ENCODE results near the gene DESI2. TPM values are rescaled to one million over a fixed set of nuclear protein-coding genes. Genes with fewer than 3 reads are reported as not detected.

DESI2 gene
- polyA plus RNA-seq, 2 of the 4 experiments (the other 2 are of a cell fraction): 29.3 to 57.8 TPM

DNA sequence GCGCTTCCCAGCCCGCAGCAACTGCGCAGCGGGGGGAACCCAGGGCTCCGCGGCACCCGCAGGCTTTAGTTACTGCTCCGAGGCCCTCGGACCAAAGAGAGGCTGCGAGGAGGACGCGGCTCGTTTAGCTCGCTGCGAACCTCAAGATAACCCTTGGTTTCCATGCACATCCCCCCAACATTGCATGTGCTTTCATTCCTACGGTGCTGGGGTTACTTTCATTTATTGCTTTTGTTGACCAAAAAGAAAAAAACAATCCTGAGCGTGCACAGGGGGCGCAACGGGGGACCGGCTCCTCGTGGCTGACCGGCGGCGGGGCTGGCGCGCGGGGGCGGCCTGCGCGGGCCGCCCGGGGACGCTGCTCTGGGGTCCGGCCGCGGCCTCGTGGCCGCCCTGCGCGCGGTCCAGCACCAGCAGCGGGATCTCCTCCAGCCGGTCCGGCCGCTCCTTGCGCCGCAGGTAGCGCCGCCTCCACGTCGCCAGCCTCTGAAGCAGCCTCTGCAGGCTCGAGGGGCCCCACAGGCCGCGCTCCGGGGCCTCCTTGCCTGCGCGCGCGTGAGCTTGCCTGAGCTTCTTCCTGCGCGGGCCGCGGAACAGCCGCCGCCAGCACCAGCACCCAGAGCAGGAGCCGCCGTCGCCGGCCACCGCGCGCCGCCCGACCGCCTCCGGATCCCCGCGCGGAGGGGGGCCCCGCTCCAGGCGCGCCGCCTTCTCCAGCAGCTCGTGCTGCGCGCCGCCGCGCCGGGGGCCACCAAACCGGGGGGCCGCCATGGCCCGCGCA lies 77.4 kb downstream of the DESI2 start:
- TF ChIP-seq CBX8 (IDR thresholded peaks at IDR 0.05) (no peak), JUN (IDR thresholded peaks at IDR 0.05) (peak in 1 of 2 experiments; percentile 27; a peak in 1 of 5 replicates)
- ChIA-PET CTCF (interaction anchor here (0.7 to 1.2 kb wide), 2 partner anchors 66 to 71 kb away, joined by 3 read pairs; no protein-coding TSS in a partner anchor), POLR2A (no interaction called here)
- ATAC-seq (peak; percentile 77 to 83), FAIRE-seq (no peak), DNase-seq (ENCODE audit: low read depth in 1 of 2, low spot score in 1 of 2) (peak in 1 of 2 experiments; percentile 35)
- H3K27ac ChIP-seq: peak overlapping the region; percentile 57 to 88
- H3K4me1 ChIP-seq: peaks cover 4% of the 10 kb centered on the region; the same call in 1 of the 3 replicates
- peak overlapping the region; percentile 43 for H3K4me3 ChIP-seq
- H3K4me2 ChIP-seq: peak overlapping the region; percentile 69
- 46% methylated on average over 54 of the region's 94 CpGs for WGBS (ENCODE audit: missing lambda C conversion rate)
- peaks cover 5% of the 10 kb centered on the region for H3K9me3 ChIP-seq

GRCh38 chr1:244730934-244731434 lies 78.1 kb downstream of the DESI2 start:
- no peak for TF ChIP-seq HDAC2 (IDR thresholded peaks at IDR 0.05)
- TF ChIP-seq CBX8 (IDR thresholded peaks at IDR 0.05): no peak
- TF ChIP-seq ZC3H11A (IDR thresholded peaks at IDR 0.05): no peak
- TF ChIP-seq HMGXB4 (CRISPR knock-in tag; IDR thresholded peaks at IDR 0.05; ENCODE audit: borderline replicate concordance): no peak
- TF ChIP-seq KDM5A (IDR thresholded peaks at IDR 0.05): no peak
- TF ChIP-seq MAZ (IDR thresholded peaks at IDR 0.05; ENCODE audit: borderline replicate concordance, low read depth, low read length): no peak
- TF ChIP-seq E2F6 (IDR thresholded peaks at IDR 0.05; ENCODE audit: borderline replicate concordance, low read depth): no peak
- TF ChIP-seq SMC3 (IDR thresholded peaks at IDR 0.05): no peak
- no peak for TF ChIP-seq POLR2A (IDR thresholded peaks at IDR 0.05; ENCODE audit: low read length)
- no peak for TF ChIP-seq KDM1A (IDR thresholded peaks at IDR 0.05; ENCODE audit: low read depth)
- no peak for TF ChIP-seq RAD21 (conservative IDR thresholded peaks at IDR 0.05 in 1 of 2, IDR thresholded peaks at IDR 0.05 in 1 of 2)
- no peak for TF ChIP-seq ESRRA (IDR thresholded peaks at IDR 0.05; ENCODE audit: borderline replicate concordance, low read length)
- TF ChIP-seq CBX2 (IDR thresholded peaks at IDR 0.05; ENCODE audit: borderline replicate concordance, low read depth): no peak
- DNase-seq (ENCODE audit: low read depth in 1 of 2, low spot score in 1 of 2) (no peak), ATAC-seq (no peak), FAIRE-seq (no peak)
- H3K4me3 ChIP-seq: peak overlapping the region; percentile 43
- H3K4me1 ChIP-seq: peaks cover 4% of the 10 kb centered on the region; the same call in 1 of the 3 replicates
- ChIA-PET CTCF (interaction anchor here (0.7 kb wide), 1 partner anchor 70 kb away, joined by 3 read pairs; no protein-coding TSS in a partner anchor), POLR2A (no interaction called here)
- 93% methylated on average over 19 of the region's 28 CpGs for WGBS (ENCODE audit: missing lambda C conversion rate)
- peak overlapping the region; percentile 57 to 88 for H3K27ac ChIP-seq
- H3K4me2 ChIP-seq: peak overlapping the region; percentile 69
- H3K9me3 ChIP-seq: peaks cover 11% of the 10 kb centered on the region

DNA sequence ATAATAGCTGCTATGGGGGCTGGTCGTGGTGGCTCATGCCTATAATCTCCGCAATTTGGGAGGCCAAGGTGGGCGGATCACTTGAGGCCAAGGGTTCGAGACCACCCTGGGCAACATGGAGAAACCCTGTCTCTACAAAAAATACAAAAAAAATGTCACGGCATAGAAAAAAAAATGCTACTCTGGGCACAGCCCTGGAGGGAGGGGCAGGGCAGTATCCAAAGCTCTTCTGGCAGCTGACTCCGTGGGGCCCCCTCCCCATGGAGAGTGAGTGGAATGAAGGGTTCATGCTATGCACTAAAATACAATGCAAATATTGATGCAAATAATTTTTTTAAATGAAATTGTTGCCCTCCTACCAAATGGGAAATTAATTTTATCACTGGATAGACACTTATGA lies 78.7 kb downstream of the DESI2 start:
- no peak overlapping the region for H3K27ac ChIP-seq
- no peak overlapping the region for H3K4me3 ChIP-seq
- WGBS (ENCODE audit: missing lambda C conversion rate): 93% methylated on average over 6 of the region's 6 CpGs
- H3K4me2 ChIP-seq: no peak overlapping the region
- DNase-seq (ENCODE audit: low read depth in 1 of 2, low spot score in 1 of 2) (no peak), ATAC-seq (no peak), FAIRE-seq (no peak)
- ChIA-PET CTCF (interaction anchor here (1.0 to 1.6 kb wide), 2 partner anchors 65 to 127 kb away, joined by 3 to 4 read pairs; no protein-coding TSS in a partner anchor), POLR2A (interaction anchor here (1.0 kb wide), 1 partner anchor 79 kb away, joined by 4 read pairs; no protein-coding TSS in a partner anchor)
- H3K9me3 ChIP-seq: peaks cover 13% of the 10 kb centered on the region
- H3K4me1 ChIP-seq: peaks cover 4% of the 10 kb centered on the region; the same call in 1 of the 3 replicates
- no peak for TF ChIP-seq HES2 (IDR thresholded peaks at IDR 0.05)
- no peak for TF ChIP-seq HMGXB4 (CRISPR knock-in tag; IDR thresholded peaks at IDR 0.05; ENCODE audit: borderline replicate concordance)
- no peak for TF ChIP-seq CHD4 (IDR thresholded peaks at IDR 0.05; ENCODE audit: borderline replicate concordance)
- TF ChIP-seq, protein P1, sequence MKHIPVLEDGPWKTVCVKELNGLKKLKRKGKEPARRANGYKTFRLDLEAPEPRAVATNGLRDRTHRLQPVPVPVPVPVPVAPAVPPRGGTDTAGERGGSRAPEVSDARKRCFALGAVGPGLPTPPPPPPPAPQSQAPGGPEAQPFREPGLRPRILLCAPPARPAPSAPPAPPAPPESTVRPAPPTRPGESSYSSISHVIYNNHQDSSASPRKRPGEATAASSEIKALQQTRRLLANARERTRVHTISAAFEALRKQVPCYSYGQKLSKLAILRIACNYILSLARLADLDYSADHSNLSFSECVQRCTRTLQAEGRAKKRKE (CRISPR knock-in tag; IDR thresholded peaks at IDR 0.05; ENCODE audit: low read depth): no peak
- TF ChIP-seq PHF8 (IDR thresholded peaks at IDR 0.05; ENCODE audit: borderline replicate concordance, low read depth): no peak
- TF ChIP-seq POLR2A (IDR thresholded peaks at IDR 0.05; ENCODE audit: low read length): no peak
- no peak for TF ChIP-seq TFCP2L1 (CRISPR knock-in tag; IDR thresholded peaks at IDR 0.05)
- TF ChIP-seq SREBF2 (IDR thresholded peaks at IDR 0.05): no peak
- TF ChIP-seq BCL3 (IDR thresholded peaks at IDR 0.05): no peak
- TF ChIP-seq, protein P2, sequence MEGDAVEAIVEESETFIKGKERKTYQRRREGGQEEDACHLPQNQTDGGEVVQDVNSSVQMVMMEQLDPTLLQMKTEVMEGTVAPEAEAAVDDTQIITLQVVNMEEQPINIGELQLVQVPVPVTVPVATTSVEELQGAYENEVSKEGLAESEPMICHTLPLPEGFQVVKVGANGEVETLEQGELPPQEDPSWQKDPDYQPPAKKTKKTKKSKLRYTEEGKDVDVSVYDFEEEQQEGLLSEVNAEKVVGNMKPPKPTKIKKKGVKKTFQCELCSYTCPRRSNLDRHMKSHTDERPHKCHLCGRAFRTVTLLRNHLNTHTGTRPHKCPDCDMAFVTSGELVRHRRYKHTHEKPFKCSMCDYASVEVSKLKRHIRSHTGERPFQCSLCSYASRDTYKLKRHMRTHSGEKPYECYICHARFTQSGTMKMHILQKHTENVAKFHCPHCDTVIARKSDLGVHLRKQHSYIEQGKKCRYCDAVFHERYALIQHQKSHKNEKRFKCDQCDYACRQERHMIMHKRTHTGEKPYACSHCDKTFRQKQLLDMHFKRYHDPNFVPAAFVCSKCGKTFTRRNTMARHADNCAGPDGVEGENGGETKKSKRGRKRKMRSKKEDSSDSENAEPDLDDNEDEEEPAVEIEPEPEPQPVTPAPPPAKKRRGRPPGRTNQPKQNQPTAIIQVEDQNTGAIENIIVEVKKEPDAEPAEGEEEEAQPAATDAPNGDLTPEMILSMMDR (IDR thresholded peaks at IDR 0.05): no peak
- TF ChIP-seq ZC3H11A (IDR thresholded peaks at IDR 0.05): no peak
- no peak for TF ChIP-seq POLR2AphosphoS2 (conservative IDR thresholded peaks at IDR 0.05; ENCODE audit: low read length)
